ENCODE measurements around the gene NES. TPM values are rescaled to one million over a fixed set of nuclear protein-coding genes. Genes with fewer than 3 reads are reported as not detected.

NES gene
- total and polyA plus RNA-seq, 12 donors = 7.7 to 26.9 (median 14.0) TPM

- intact Hi-C loops (cut with DNase I) = loop anchor here in 1 of 2 donors (5.0 kb wide), 1 partner anchor 32 kb away; no protein-coding TSS in a partner anchor
- TF ChIP-seq CTCF (IDR thresholded peaks at IDR 0.05) (no peak), POLR2A (IDR thresholded peaks at IDR 0.05) (no peak)
- no peaks in the 10 kb centered on the region for H3K9me3 ChIP-seq (replicated peaks in 1 of 3)
- DNase-seq = peak in 1 of 7 donors; percentile 13
- peaks cover 39% of the 10 kb centered on the region for H3K27me3 ChIP-seq
- peak overlapping the region in 2 of 5 donors; percentile 17 to 45 for H3K27ac ChIP-seq
- 0 to 2% (median 1%) methylated on average over 1 to 55 of the region's 55 CpGs; no CpG with 5 or more reads in 1 of the 4 donors for WGBS, 4 donors
- peak overlapping the region in 1 of 4 donors; percentile 46 for H3K4me3 ChIP-seq
- no peaks in the 10 kb centered on the region for H3K36me3 ChIP-seq (replicated peaks in 1 of 2)
- H3K4me1 ChIP-seq (replicated peaks in 1 of 2) = peaks cover 0 to 23% of the 10 kb centered on the region in 2 donors
Observed at GRCh38 chr1:156624814-156625435, 52.3 kb downstream of the NES start.

- DNase-seq = peak; percentile 39 to 70 (median 49)
- 0 to 2% (median 1%) methylated on average over 3 to 87 of the region's 87 CpGs for WGBS, 4 donors
Observed at GRCh38 chr1:156623946-156624813, 53.0 kb downstream of the NES start.

GRCh38 chr1:156622581-156623297 is 54.5 kb downstream of the NES start:
- WGBS, 4 donors = 65 to 78% (median 72%) methylated on average over 6 of the region's 6 CpGs
- peaks cover 39% of the 10 kb centered on the region for H3K27me3 ChIP-seq
- H3K9me3 ChIP-seq (replicated peaks in 1 of 3) = no peaks in the 10 kb centered on the region
- intact Hi-C loops (cut with DNase I) = loop anchor here in 1 of 2 donors (5.0 kb wide), 1 partner anchor 35 kb away; no protein-coding TSS in a partner anchor
- H3K4me3 ChIP-seq = no peak overlapping the region
- no peak overlapping the region for H3K27ac ChIP-seq
- H3K4me1 ChIP-seq (replicated peaks in 1 of 2) = peaks cover 0 to 23% of the 10 kb centered on the region in 2 donors
- TF ChIP-seq CTCF (IDR thresholded peaks at IDR 0.05) (no peak), POLR2A (IDR thresholded peaks at IDR 0.05) (no peak)
- peak in 1 of 7 donors; percentile 9 for DNase-seq
- H3K36me3 ChIP-seq (replicated peaks in 1 of 2) = no peaks in the 10 kb centered on the region

More at GRCh38 chr1:156623946-156624813, 53.0 kb downstream of the NES start:
- H3K36me3 ChIP-seq (replicated peaks in 1 of 2) = no peaks in the 10 kb centered on the region
- H3K9me3 ChIP-seq (replicated peaks in 1 of 3) = no peaks in the 10 kb centered on the region
- TF ChIP-seq CTCF (IDR thresholded peaks at IDR 0.05) (peak in 4 of 6 experiments; percentile 11 to 40 (median 28)), POLR2A (IDR thresholded peaks at IDR 0.05) (no peak)
- peak overlapping the region in 1 of 4 donors; percentile 46 for H3K4me3 ChIP-seq
- H3K27ac ChIP-seq = peak overlapping the region in 2 of 5 donors; percentile 17 to 45
- intact Hi-C loops (cut with DNase I) = loop anchor here in 1 of 2 donors (5.0 kb wide), 1 partner anchor 33 kb away; no protein-coding TSS in a partner anchor
- H3K27me3 ChIP-seq = peaks cover 39% of the 10 kb centered on the region
- H3K4me1 ChIP-seq (replicated peaks in 1 of 2) = peaks cover 0 to 23% of the 10 kb centered on the region in 2 donors
